Measurements from ENCODE around the gene PTPRN2. TPM values are rescaled to one million over a fixed set of nuclear protein-coding genes. Genes with fewer than 3 reads are reported as not detected.

PTPRN2 gene
- total RNA-seq, 1 experiment from 2014 or later: 0.11 TPM

DNA sequence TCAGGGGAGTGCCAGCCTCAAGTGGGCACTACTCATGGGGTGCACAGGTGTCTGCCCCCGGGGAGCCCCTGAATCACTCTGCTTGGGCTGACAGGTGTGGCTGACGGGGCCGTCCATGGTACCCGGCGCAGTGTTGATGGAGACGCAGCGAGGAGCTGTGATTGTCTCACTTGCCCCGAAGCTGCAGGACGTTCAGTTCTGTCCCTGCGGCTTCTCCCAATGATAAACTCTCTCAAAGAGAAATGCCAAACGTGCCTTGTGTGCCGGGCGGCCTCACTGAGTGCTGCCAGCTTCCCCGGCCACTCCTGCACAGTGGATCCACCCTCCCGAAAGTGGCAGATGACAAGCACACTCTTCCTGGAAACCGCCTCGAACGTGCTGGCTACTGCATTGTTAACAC lies 1047.6 kb downstream of the PTPRN2 start:
- intact Hi-C loops (cut with micrococcal nuclease; ENCODE audit: unreplicated experiment): no loop called here
- ChIA-PET POLR2A (ENCODE audit: low non-redundant PET) (no interaction called here), CTCF (no interaction called here)
- Histone ChIP-seq H3K36me3 (ENCODE audit: insufficient read depth, low read length, poor library complexity, severe bottlenecking) (no peaks in the 10 kb centered on the region), H3K27ac (ENCODE audit: low read depth, low read length, poor library complexity, severe bottlenecking) (no peak overlapping the region), H3K4me3 (ENCODE audit: low read depth, low read length, poor library complexity, severe bottlenecking) (no peak overlapping the region), H3K4me1 (ENCODE audit: insufficient read depth, low read length, poor library complexity, severe bottlenecking) (no peaks in the 10 kb centered on the region), H3K27me3 (replicated peaks; ENCODE audit: insufficient read depth, low read depth, low read length, poor library complexity) (peaks cover 23% of the 10 kb centered on the region), H3K9me3 (ENCODE audit: low read depth, low read length, poor library complexity, severe bottlenecking) (no peaks in the 10 kb centered on the region)
- no TSS peak for BruUV-seq (replicated peaks)
- no peak for TF ChIP-seq EZH2 (IDR thresholded peaks at IDR 0.05; ENCODE audit: borderline replicate concordance, low read depth, low read length, poor library complexity, severe bottlenecking)
- TF ChIP-seq, protein P1, sequence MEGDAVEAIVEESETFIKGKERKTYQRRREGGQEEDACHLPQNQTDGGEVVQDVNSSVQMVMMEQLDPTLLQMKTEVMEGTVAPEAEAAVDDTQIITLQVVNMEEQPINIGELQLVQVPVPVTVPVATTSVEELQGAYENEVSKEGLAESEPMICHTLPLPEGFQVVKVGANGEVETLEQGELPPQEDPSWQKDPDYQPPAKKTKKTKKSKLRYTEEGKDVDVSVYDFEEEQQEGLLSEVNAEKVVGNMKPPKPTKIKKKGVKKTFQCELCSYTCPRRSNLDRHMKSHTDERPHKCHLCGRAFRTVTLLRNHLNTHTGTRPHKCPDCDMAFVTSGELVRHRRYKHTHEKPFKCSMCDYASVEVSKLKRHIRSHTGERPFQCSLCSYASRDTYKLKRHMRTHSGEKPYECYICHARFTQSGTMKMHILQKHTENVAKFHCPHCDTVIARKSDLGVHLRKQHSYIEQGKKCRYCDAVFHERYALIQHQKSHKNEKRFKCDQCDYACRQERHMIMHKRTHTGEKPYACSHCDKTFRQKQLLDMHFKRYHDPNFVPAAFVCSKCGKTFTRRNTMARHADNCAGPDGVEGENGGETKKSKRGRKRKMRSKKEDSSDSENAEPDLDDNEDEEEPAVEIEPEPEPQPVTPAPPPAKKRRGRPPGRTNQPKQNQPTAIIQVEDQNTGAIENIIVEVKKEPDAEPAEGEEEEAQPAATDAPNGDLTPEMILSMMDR (conservative IDR thresholded peaks at IDR 0.05; ENCODE audit: low read depth, low read length): no peak
- no peak for DNase-seq (ENCODE audit: low spot score)

GRCh38 chr7:157539521-157539920 lies 1048.1 kb downstream of the PTPRN2 start:
- BruUV-seq (replicated peaks): no TSS peak
- POLR2A ChIA-PET (ENCODE audit: low non-redundant PET): no interaction called here
- CTCF ChIA-PET: no interaction called here
- no peaks in the 10 kb centered on the region for H3K9me3 ChIP-seq (ENCODE audit: low read depth, low read length, poor library complexity, severe bottlenecking)
- intact Hi-C loops (cut with micrococcal nuclease; ENCODE audit: unreplicated experiment): no loop called here
- H3K27me3 ChIP-seq (replicated peaks; ENCODE audit: insufficient read depth, low read depth, low read length, poor library complexity): peaks cover 23% of the 10 kb centered on the region
- no peak for DNase-seq (ENCODE audit: low spot score)
- no peaks in the 10 kb centered on the region for H3K4me1 ChIP-seq (ENCODE audit: insufficient read depth, low read length, poor library complexity, severe bottlenecking)
- TF ChIP-seq EZH2 (IDR thresholded peaks at IDR 0.05; ENCODE audit: borderline replicate concordance, low read depth, low read length, poor library complexity, severe bottlenecking): no peak
- TF ChIP-seq, protein P1 (conservative IDR thresholded peaks at IDR 0.05; ENCODE audit: low read depth, low read length): no peak
- no peaks in the 10 kb centered on the region for H3K36me3 ChIP-seq (ENCODE audit: insufficient read depth, low read length, poor library complexity, severe bottlenecking)
- H3K27ac ChIP-seq (ENCODE audit: low read depth, low read length, poor library complexity, severe bottlenecking): no peak overlapping the region
- H3K4me3 ChIP-seq (ENCODE audit: low read depth, low read length, poor library complexity, severe bottlenecking): no peak overlapping the region

DNA sequence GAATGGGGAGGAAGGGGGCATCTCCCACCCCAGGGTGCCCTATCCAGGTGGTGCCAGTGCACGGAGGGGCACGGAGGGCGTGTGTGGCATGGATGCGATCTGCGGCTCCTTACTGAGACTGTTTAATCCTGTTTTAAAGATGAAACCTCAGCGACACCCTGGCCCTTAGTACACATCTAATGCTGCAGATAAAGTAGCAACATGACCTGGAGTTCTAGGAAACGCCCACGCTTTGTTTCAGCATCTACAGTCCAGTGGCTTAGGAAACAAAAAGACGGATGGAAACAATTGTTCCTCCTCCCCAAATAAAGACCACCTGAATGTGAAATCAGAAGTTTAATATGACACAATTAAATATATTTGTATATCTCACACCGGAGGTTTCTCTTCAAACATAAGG lies 1048.9 kb downstream of the PTPRN2 start:
- no peak overlapping the region for H3K4me3 ChIP-seq (ENCODE audit: low read depth, low read length, poor library complexity, severe bottlenecking)
- no peak for DNase-seq (ENCODE audit: low spot score)
- ChIA-PET CTCF (interaction anchor here (0.6 kb wide), 1 partner anchor 12 kb away, joined by 4 read pairs; no protein-coding TSS in a partner anchor), POLR2A (ENCODE audit: low non-redundant PET) (no interaction called here)
- peaks cover 23% of the 10 kb centered on the region for H3K27me3 ChIP-seq (replicated peaks; ENCODE audit: insufficient read depth, low read depth, low read length, poor library complexity)
- intact Hi-C loops (cut with micrococcal nuclease; ENCODE audit: unreplicated experiment): no loop called here
- TF ChIP-seq, protein P1 (conservative IDR thresholded peaks at IDR 0.05; ENCODE audit: low read depth, low read length): no peak
- no peak for TF ChIP-seq EZH2 (IDR thresholded peaks at IDR 0.05; ENCODE audit: borderline replicate concordance, low read depth, low read length, poor library complexity, severe bottlenecking)
- H3K36me3 ChIP-seq (ENCODE audit: insufficient read depth, low read length, poor library complexity, severe bottlenecking): no peaks in the 10 kb centered on the region
- no peak overlapping the region for H3K27ac ChIP-seq (ENCODE audit: low read depth, low read length, poor library complexity, severe bottlenecking)
- H3K4me1 ChIP-seq (ENCODE audit: insufficient read depth, low read length, poor library complexity, severe bottlenecking): no peaks in the 10 kb centered on the region
- H3K9me3 ChIP-seq (ENCODE audit: low read depth, low read length, poor library complexity, severe bottlenecking): no peaks in the 10 kb centered on the region
- no TSS peak for BruUV-seq (replicated peaks)

All from A673 (cell line).